Mononuclear cell (primary cell): ENCODE results near the gene ARL5A. TPM values are rescaled to one million over a fixed set of nuclear protein-coding genes. Genes with fewer than 3 reads are reported as not detected.

Source experiments
- H3K27me3 ChIP-seq: 2 replicates; pipeline ENCODE4 v1.6.0; 2011; ENCODE audit warnings: low read length, control low read depth; ENCODE audit not compliant: insufficient read depth
- H3K4me1 ChIP-seq: 2 replicates; pipeline ENCODE4 v1.5.1; 2011; ENCODE audit warnings: mild to moderate bottlenecking, low read length, control low read depth; ENCODE audit not compliant: insufficient read depth
- H3K4me3 ChIP-seq: 2 replicates; pipeline ENCODE4 v1.5.1; 2011; ENCODE audit warnings: mild to moderate bottlenecking, low read length, moderate library complexity
- H3K9me3 ChIP-seq: 2 replicates; pipeline ENCODE4 v1.5.1; 2011; ENCODE audit warnings: low read depth, mild to moderate bottlenecking, control low read depth, low read length
- total RNA-seq: library from RNA; depleted of rRNA; stranded (reverse); fragments of >200 nt; gene quantifications from one replicate; pipeline ENCODE4 v1.2.3, GENCODE V29; 2012

The ARL5A gene
- total RNA-seq, 1 donor = 34.8 TPM

GRCh38 chr2:151791545-151791944 lies 36.7 kb downstream of the ARL5A start:
- no peaks in the 10 kb centered on the region for H3K9me3 ChIP-seq
- no peak overlapping the region for H3K4me3 ChIP-seq
- no peaks in the 10 kb centered on the region for H3K27me3 ChIP-seq
- no peaks in the 10 kb centered on the region for H3K4me1 ChIP-seq

- H3K9me3 ChIP-seq = no peaks in the 10 kb centered on the region
- no peaks in the 10 kb centered on the region for H3K4me1 ChIP-seq
- H3K4me3 ChIP-seq = no peak overlapping the region
- no peaks in the 10 kb centered on the region for H3K27me3 ChIP-seq
Measured at GRCh38 chr2:151790689-151791088, 37.5 kb downstream of the ARL5A start.

GRCh38 chr2:151789055-151789834 lies 39.0 kb downstream of the ARL5A start:
- Histone ChIP-seq H3K27me3 (no peaks in the 10 kb centered on the region), H3K9me3 (no peaks in the 10 kb centered on the region), H3K4me1 (no peaks in the 10 kb centered on the region), H3K4me3 (no peak overlapping the region)

- H3K4me1 ChIP-seq = no peaks in the 10 kb centered on the region
- no peaks in the 10 kb centered on the region for H3K27me3 ChIP-seq
- no peak overlapping the region for H3K4me3 ChIP-seq
- no peaks in the 10 kb centered on the region for H3K9me3 ChIP-seq
Measured at GRCh38 chr2:151786483-151786882, 41.7 kb downstream of the ARL5A start.

- Histone ChIP-seq H3K4me1 (no peaks in the 10 kb centered on the region), H3K9me3 (no peaks in the 10 kb centered on the region), H3K4me3 (no peak overlapping the region), H3K27me3 (no peaks in the 10 kb centered on the region)
Measured at GRCh38 chr2:151786077-151786476, 42.1 kb downstream of the ARL5A start.

GRCh38 chr2:151783133-151783520 lies 45.1 kb downstream of the ARL5A start:
- no peaks in the 10 kb centered on the region for H3K27me3 ChIP-seq
- H3K9me3 ChIP-seq = no peaks in the 10 kb centered on the region
- H3K4me1 ChIP-seq = no peaks in the 10 kb centered on the region
- H3K4me3 ChIP-seq = no peak overlapping the region

GRCh38 chr2:151782378-151783132 lies 45.7 kb downstream of the ARL5A start:
- no peaks in the 10 kb centered on the region for H3K4me1 ChIP-seq

GRCh38 chr2:151781642-151782041 lies 46.6 kb downstream of the ARL5A start:
- no peaks in the 10 kb centered on the region for H3K9me3 ChIP-seq
- no peaks in the 10 kb centered on the region for H3K27me3 ChIP-seq
- H3K4me3 ChIP-seq = no peak overlapping the region
- no peaks in the 10 kb centered on the region for H3K4me1 ChIP-seq

More at GRCh38 chr2:151782378-151783132, 45.7 kb downstream of the ARL5A start:
- H3K4me3 ChIP-seq = no peak overlapping the region
- H3K27me3 ChIP-seq = no peaks in the 10 kb centered on the region
- H3K9me3 ChIP-seq = no peaks in the 10 kb centered on the region

GRCh38 chr2:151780938-151781337 lies 47.3 kb downstream of the ARL5A start:
- no peaks in the 10 kb centered on the region for H3K9me3 ChIP-seq
- no peaks in the 10 kb centered on the region for H3K27me3 ChIP-seq
- no peak overlapping the region for H3K4me3 ChIP-seq
- no peaks in the 10 kb centered on the region for H3K4me1 ChIP-seq

GRCh38 chr2:151777935-151778334 lies 50.3 kb downstream of the ARL5A start:
- H3K27me3 ChIP-seq = no peaks in the 10 kb centered on the region
- H3K4me1 ChIP-seq = no peaks in the 10 kb centered on the region
- H3K4me3 ChIP-seq = no peak overlapping the region
- no peaks in the 10 kb centered on the region for H3K9me3 ChIP-seq

GRCh38 chr2:151777487-151777886 lies 50.7 kb downstream of the ARL5A start:
- Histone ChIP-seq H3K4me1 (peaks cover 2% of the 10 kb centered on the region), H3K4me3 (no peak overlapping the region), H3K27me3 (no peaks in the 10 kb centered on the region), H3K9me3 (no peaks in the 10 kb centered on the region)

GRCh38 chr2:151776367-151776766 lies 51.9 kb downstream of the ARL5A start:
- peaks cover 11% of the 10 kb centered on the region for H3K4me1 ChIP-seq
- no peaks in the 10 kb centered on the region for H3K9me3 ChIP-seq
- no peaks in the 10 kb centered on the region for H3K27me3 ChIP-seq
- no peak overlapping the region for H3K4me3 ChIP-seq

- Histone ChIP-seq H3K4me1 (peaks cover 19% of the 10 kb centered on the region), H3K27me3 (no peaks in the 10 kb centered on the region), H3K4me3 (no peak overlapping the region), H3K9me3 (no peaks in the 10 kb centered on the region)
Measured at GRCh38 chr2:151775057-151775740, 53.0 kb downstream of the ARL5A start.

- Histone ChIP-seq H3K4me3 (no peak overlapping the region), H3K27me3 (no peaks in the 10 kb centered on the region), H3K9me3 (no peaks in the 10 kb centered on the region), H3K4me1 (peaks cover 19% of the 10 kb centered on the region)
Measured at GRCh38 chr2:151774506-151774905, 53.7 kb downstream of the ARL5A start.
